ENCODE data around the gene CTXN1. TPM values are rescaled to one million over a fixed set of nuclear protein-coding genes. Genes with fewer than 3 reads are reported as not detected.
A peak's percentile ranks its signal among the peaks of the same experiment; 100 is the strongest.

Gene CTXN1
- total RNA-seq, 1 donor from 2014 or later: 14.2 TPM

DNA sequence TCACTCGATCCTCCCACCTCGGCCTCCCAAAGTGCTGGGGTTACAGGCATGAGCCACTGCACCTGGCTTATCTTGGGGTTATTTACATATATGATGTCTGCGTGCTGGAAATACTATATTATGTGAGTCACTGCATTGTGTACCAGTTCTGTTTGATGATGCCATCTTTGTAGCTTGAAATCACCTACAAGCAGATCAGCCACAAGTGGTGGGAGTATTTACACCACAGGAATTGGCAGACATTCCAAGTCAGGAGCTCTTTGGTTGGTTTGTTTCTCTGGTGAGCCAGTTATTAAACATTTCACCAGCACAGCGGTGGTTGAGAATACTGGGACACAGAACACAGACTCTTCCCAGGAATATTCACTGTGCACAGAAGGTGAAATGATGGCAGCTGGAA lies 22.0 kb upstream of the CTXN1 start:
- Histone ChIP-seq H3K9me3 (no peaks in the 10 kb centered on the region), H3K36me3 (no peaks in the 10 kb centered on the region), H3K27ac (no peak overlapping the region), H3K4me1 (peaks cover 3% of the 10 kb centered on the region), H3K4me3 (no peak overlapping the region), H3K27me3 (no peaks in the 10 kb centered on the region)
- intact Hi-C loops (cut with DNase I): loop anchor here (10.0 kb wide), 2 partner anchors 57 to 307 kb away; partner anchors contain the start of gene ELAVL1
- no peak for TF ChIP-seq POLR2AphosphoS5 (IDR thresholded peaks at IDR 0.05; ENCODE audit: insufficient read depth in 1 of 2, low read depth in 1 of 2)
- TF ChIP-seq, protein P1, sequence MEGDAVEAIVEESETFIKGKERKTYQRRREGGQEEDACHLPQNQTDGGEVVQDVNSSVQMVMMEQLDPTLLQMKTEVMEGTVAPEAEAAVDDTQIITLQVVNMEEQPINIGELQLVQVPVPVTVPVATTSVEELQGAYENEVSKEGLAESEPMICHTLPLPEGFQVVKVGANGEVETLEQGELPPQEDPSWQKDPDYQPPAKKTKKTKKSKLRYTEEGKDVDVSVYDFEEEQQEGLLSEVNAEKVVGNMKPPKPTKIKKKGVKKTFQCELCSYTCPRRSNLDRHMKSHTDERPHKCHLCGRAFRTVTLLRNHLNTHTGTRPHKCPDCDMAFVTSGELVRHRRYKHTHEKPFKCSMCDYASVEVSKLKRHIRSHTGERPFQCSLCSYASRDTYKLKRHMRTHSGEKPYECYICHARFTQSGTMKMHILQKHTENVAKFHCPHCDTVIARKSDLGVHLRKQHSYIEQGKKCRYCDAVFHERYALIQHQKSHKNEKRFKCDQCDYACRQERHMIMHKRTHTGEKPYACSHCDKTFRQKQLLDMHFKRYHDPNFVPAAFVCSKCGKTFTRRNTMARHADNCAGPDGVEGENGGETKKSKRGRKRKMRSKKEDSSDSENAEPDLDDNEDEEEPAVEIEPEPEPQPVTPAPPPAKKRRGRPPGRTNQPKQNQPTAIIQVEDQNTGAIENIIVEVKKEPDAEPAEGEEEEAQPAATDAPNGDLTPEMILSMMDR (IDR thresholded peaks at IDR 0.05): no peak
- TF ChIP-seq POLR2A (IDR thresholded peaks at IDR 0.05): no peak
- DNase-seq (ENCODE audit: extremely low spot score in 2 of 2): no peak

DNA sequence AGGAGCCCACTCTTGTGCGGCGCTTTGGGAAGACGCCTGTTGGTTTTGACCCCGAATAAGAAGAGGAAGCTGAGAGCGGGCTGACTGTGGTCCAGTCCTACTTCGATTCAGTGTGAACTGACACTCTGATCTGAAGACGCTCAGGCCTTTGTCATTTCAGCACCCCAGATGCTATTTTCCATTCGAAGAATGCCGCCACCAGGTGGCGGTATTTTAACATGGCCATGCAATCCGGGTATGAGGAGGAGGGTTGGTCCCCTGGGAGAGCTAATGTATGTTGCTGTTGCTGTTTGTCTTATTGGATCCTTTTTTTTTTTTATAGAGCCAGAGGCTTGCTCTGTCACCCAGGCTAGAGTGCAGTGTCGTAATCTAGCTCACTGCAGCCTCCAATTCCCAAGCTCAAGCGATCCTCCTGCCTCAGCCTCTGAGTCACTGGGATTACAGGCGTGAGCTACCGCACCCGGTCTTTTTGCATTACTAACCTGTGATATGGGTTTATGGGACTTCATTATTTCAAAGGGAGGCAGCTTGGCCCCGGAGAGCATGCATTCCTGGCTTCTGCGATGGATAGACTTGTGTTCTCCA lies 18.3 kb upstream of the CTXN1 start:
- Histone ChIP-seq H3K27ac (peak overlapping the region; percentile 66), H3K4me3 (peak overlapping the region; percentile 42 to 71), H3K4me1 (peaks cover 35% of the 10 kb centered on the region), H3K27me3 (no peaks in the 10 kb centered on the region), H3K36me3 (peaks cover 0 to 20% of the 10 kb centered on the region in 2 donors), H3K9me3 (no peaks in the 10 kb centered on the region)
- TF ChIP-seq POLR2AphosphoS5 (IDR thresholded peaks at IDR 0.05; ENCODE audit: insufficient read depth in 1 of 2, low read depth in 1 of 2): no peak
- no peak for TF ChIP-seq POLR2A (IDR thresholded peaks at IDR 0.05)
- TF ChIP-seq, protein P1 (IDR thresholded peaks at IDR 0.05): peak; percentile 73 to 75 (median 74)
- DNase-seq (ENCODE audit: extremely low spot score in 2 of 2): no peak
- intact Hi-C loops (cut with DNase I): loop anchor here (10.0 kb wide), 2 partner anchors 61 to 311 kb away; partner anchors contain the start of gene ELAVL1

DNA sequence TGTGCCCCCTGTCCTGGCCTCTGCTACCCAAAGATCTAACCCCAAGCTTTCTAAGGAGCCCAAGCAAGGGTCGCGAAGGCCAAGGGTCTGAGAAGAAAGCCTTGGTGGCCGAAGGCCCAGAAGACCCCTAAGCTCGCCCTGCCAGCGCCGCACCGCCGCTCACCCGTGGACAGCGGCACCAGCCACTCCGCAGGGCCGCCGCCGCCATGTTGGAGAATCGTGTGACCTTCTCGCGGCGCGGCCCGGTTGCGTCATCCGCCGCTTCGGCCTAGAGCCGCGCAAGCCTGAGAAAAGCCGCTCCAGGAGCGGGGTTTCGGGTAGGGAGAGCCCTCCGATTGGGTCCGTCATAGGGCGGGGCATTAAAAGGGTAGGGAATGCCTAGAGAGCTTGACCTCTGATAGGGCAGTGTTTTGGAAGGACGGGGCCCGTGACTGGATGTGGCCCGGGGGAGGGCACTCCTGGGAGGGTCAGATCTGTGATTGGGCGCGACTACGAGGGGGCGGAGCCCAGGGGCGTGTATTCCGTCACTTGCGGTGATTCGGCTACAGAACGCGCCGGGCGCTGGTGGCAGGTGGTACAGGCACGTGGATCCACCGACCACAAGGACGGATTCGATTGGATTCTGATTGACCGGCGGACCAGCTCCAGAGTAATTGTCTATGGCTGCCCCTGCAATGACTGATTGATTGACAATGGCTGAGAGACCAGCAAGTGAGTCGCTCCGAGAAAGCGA lies 17.7 kb upstream of the CTXN1 start, which contains the start of gene TIMM44:
Gene TIMM44 (minus strand): TSS at position 223 of the 733 bp plus-strand sequence. CDS start 15 bp downstream, at position 208.
- H3K4me3 ChIP-seq: peak within 1 kb of the TSS; percentile 64 to 71
- peaks cover 35% of the 10 kb centered on the region for H3K4me1 ChIP-seq
- peak within 1 kb of the TSS; percentile 95 for H3K27ac ChIP-seq
- no peaks in the 10 kb centered on the region for H3K9me3 ChIP-seq
- H3K27me3 ChIP-seq: no peaks in the 10 kb centered on the region
- peak; percentile 99 to 100 for DNase-seq (ENCODE audit: extremely low spot score in 2 of 2)
- H3K36me3 ChIP-seq: peaks cover 0 to 20% of the 10 kb centered on the region in 2 donors
- TF ChIP-seq, protein P1 (IDR thresholded peaks at IDR 0.05): no peak
- TF ChIP-seq POLR2A (IDR thresholded peaks at IDR 0.05): peak in 1 of 2 donors; percentile 59
- TF ChIP-seq POLR2AphosphoS5 (IDR thresholded peaks at IDR 0.05; ENCODE audit: insufficient read depth in 1 of 2, low read depth in 1 of 2): peak; percentile 98 to 99
- intact Hi-C loops (cut with DNase I): loop anchor here (10.0 kb wide), 2 partner anchors 61 to 311 kb away; partner anchors contain the start of gene ELAVL1

DNA sequence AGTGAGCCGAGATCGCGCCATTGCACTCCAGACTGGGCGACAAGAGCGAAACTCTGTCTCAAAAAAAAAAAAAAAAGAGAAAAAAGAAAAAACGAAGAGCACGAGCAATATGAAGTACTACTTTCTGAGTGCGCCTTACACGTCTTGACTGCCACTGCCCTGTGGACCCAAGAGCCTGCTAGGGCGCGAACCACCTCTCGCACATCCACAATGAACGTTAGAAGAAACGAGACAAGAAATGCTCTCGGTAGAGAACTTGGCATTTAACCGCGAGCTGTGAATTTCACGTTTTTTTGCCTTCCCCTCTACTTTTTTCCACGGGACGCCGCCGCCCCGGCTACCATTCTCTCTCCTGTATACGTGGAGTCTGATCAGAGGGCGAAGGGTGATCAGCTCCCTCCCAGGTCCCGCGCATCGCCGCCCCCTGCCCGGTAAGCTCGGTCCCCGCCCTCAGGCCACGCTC lies 17.1 kb upstream of the CTXN1 start:
- peak overlapping the region; percentile 64 to 71 for H3K4me3 ChIP-seq
- no peaks in the 10 kb centered on the region for H3K9me3 ChIP-seq
- intact Hi-C loops (cut with DNase I): loop anchor here (10.0 kb wide), 2 partner anchors 62 to 312 kb away; partner anchors contain the start of gene ELAVL1
- DNase-seq (ENCODE audit: extremely low spot score in 2 of 2): no peak
- no peak for TF ChIP-seq POLR2AphosphoS5 (IDR thresholded peaks at IDR 0.05; ENCODE audit: insufficient read depth in 1 of 2, low read depth in 1 of 2)
- no peaks in the 10 kb centered on the region for H3K27me3 ChIP-seq
- H3K4me1 ChIP-seq: peaks cover 35% of the 10 kb centered on the region
- peak overlapping the region; percentile 95 for H3K27ac ChIP-seq
- peaks cover 0 to 26% of the 10 kb centered on the region in 2 donors for H3K36me3 ChIP-seq

DNA sequence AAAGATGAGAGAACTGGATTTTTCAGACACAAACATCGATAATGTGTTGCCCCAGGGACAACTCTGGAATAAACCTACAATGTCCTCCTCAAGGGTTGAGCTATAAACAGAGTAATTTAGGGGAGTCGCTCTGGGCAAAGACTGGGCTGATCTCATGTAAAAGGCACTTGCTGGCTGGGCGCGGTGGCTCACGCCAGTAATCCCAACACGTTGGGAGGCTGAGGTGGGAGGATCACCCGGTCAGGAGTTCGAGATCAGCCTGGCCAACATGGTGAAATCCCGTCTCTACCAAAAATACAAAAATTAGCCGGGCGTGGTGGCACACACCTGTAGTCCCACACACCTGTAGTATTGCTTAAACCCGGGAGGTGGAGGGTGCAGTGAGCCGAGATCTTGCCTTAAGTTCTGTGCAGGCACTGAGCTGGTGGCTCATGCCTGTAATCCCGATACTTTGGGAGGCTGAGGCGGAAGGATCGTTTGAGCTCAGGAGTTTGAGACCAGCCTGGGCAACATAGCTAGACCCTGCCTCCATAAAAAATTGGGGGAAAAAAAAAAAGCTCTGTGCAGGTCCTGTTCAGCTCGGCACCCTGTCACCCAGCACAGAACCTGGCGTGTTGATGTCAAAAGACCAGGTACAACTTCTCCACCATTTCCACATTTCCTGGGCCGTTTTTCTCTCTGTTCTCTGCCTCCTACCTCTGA lies 16.1 kb upstream of the CTXN1 start:
- no peak overlapping the region for H3K27ac ChIP-seq
- peaks cover 35% of the 10 kb centered on the region for H3K4me1 ChIP-seq
- peak overlapping the region; percentile 64 to 71 for H3K4me3 ChIP-seq
- no peaks in the 10 kb centered on the region for H3K27me3 ChIP-seq
- no peaks in the 10 kb centered on the region for H3K9me3 ChIP-seq
- intact Hi-C loops (cut with DNase I): loop anchor here (10.0 kb wide), 2 partner anchors 63 to 313 kb away; partner anchors contain the start of gene ELAVL1
- peaks cover 0 to 35% of the 10 kb centered on the region in 2 donors for H3K36me3 ChIP-seq
- TF ChIP-seq, protein P1 (IDR thresholded peaks at IDR 0.05): no peak
- no peak for TF ChIP-seq POLR2A (IDR thresholded peaks at IDR 0.05)
- TF ChIP-seq POLR2AphosphoS5 (IDR thresholded peaks at IDR 0.05; ENCODE audit: insufficient read depth in 1 of 2, low read depth in 1 of 2): no peak
- no peak for DNase-seq (ENCODE audit: extremely low spot score in 2 of 2)

Data from vagina (tissue), 2 donors.